Panc1 (cell line): ENCODE data around the gene MXD4. TPM values are rescaled to one million over a fixed set of nuclear protein-coding genes. Genes with fewer than 3 reads are reported as not detected.

Source experiments
- ATAC-seq: fragments of 200-7000 bp; cut with Tn5 transposase; 2 replicates; pipeline ENCODE4 v1.9.1; 2020; ENCODE audit warnings: mild to moderate bottlenecking, moderate library complexity
- BruUV-seq: library from RNA; stranded (reverse); fragments of 400-500 nt; replicated peaks from 2 replicates; lab custom pipeline; 2021; lab: Mats Ljungman, UMichigan
- CTCF ChIA-PET: fragments of 300-600 bp; sonication (Branson Sonifier 250); formaldehyde crosslinking; loops from one replicate; lab custom pipeline; 2022; ENCODE audit warnings: antibody characterized with exemption; lab: Charles Lee
- POLR2A ChIA-PET: fragments of 300-600 bp; sonication (Branson Sonifier 250); formaldehyde crosslinking; loops from one replicate; lab custom pipeline; 2022; ENCODE audit warnings: antibody characterized with exemption; lab: Charles Lee
- DNase-seq: peaks from one replicate; pipeline ENCODE4 v3.0.0-alpha.2; 2010; ENCODE audit warnings: low read depth, low spot score
- H3K27ac ChIP-seq: 2 replicates; pipeline ENCODE4 v1.5.1; 2011; ENCODE audit warnings: mild to moderate bottlenecking, low read length, inconsistent platforms
- H3K27me3 ChIP-seq: fragments of 200-500 bp; sonication (Bioruptor generic); 2 replicates; pipeline ENCODE4 v1.6.0; 2014; ENCODE audit warnings: low read length, inconsistent platforms; ENCODE audit not compliant: control insufficient read depth, insufficient read depth
- H3K36me3 ChIP-seq: fragments of 200-500 bp; sonication (Bioruptor generic); 2 replicates; pipeline ENCODE4 v1.5.1; 2014; ENCODE audit warnings: inconsistent platforms, mild to moderate bottlenecking, low read length, moderate library complexity; ENCODE audit not compliant: control insufficient read depth, insufficient read depth
- H3K4me1 ChIP-seq: 2 replicates; pipeline ENCODE4 v1.5.1; 2011; ENCODE audit warnings: inconsistent platforms, mild to moderate bottlenecking, low read length, moderate library complexity; ENCODE audit not compliant: control insufficient read depth, insufficient read depth
- H3K4me3 ChIP-seq, 2 experiments: 2 replicates each; pipeline ENCODE4 v1.5.1; 2011 to 2012; ENCODE audit warnings: low read depth in 2 of 2, low read length in 2 of 2, mild to moderate bottlenecking in 2 of 2, inconsistent platforms in 1 of 2, moderate library complexity in 1 of 2
- H3K9me3 ChIP-seq: fragments of 200-500 bp; sonication (Bioruptor generic); 2 replicates; pipeline ENCODE4 v1.5.1; 2014; ENCODE audit warnings: low read depth, mild to moderate bottlenecking, inconsistent platforms, low read length, moderate library complexity; ENCODE audit not compliant: control insufficient read depth, insufficient read depth
- POLR2AphosphoS5 ChIP-seq: IDR thresholded peaks from 2 replicates; pipeline ENCODE4 v1.6.1; 2012; ENCODE audit warnings: mild to moderate bottlenecking, low read depth, low read length, moderate library complexity
- REST ChIP-seq, 2 experiments: IDR thresholded peaks; 2 replicates each; pipeline ENCODE4 v1.6.1; 2011 to 2012; ENCODE audit warnings: low read depth in 2 of 2, control low read depth in 1 of 2, low read length in 1 of 2, mild to moderate bottlenecking in 1 of 2, moderate library complexity in 1 of 2; ENCODE audit not compliant: insufficient read depth in 1 of 2
- SIN3A ChIP-seq: IDR thresholded peaks from 2 replicates; pipeline ENCODE4 v1.6.1; 2012; ENCODE audit warnings: low read depth, mild to moderate bottlenecking, low read length, moderate library complexity, borderline replicate concordance; ENCODE audit not compliant: insufficient read depth
- TCF7L2 ChIP-seq: IDR thresholded peaks from 2 replicates; pipeline ENCODE4 v1.6.1; 2011; ENCODE audit warnings: mild to moderate bottlenecking, low read depth, low read length, inconsistent platforms
- in situ Hi-C: cut with HindIII; loops from 2 replicates; pipeline ENCODE4 v1.10.0; 2016; ENCODE audit warnings: low sequenced_read_pairs, low pct_unique_long_range_greater_than_20kb
- intact Hi-C: fragments of 100-400 bp; cut with micrococcal nuclease; formaldehyde crosslinking; loops from one replicate; pipeline ENCODE4 v1.10.0; 2022; ENCODE audit not compliant: unreplicated experiment
- total RNA-seq: library from RNA; stranded (reverse); gene quantifications from one replicate; pipeline ENCODE4 v1.2.1, GENCODE V29; 2021; ENCODE audit not compliant: unreplicated experiment
- TF ChIP-seq, protein P1 (sequence below): fragments of 450-650 bp; IDR thresholded peaks from 2 replicates; pipeline ENCODE4 v1.5.1; 2017; ENCODE audit warnings: mild to moderate bottlenecking

The MXD4 gene
- total RNA-seq, 1 experiment from 2014 or later: 32.7 TPM

DNA sequence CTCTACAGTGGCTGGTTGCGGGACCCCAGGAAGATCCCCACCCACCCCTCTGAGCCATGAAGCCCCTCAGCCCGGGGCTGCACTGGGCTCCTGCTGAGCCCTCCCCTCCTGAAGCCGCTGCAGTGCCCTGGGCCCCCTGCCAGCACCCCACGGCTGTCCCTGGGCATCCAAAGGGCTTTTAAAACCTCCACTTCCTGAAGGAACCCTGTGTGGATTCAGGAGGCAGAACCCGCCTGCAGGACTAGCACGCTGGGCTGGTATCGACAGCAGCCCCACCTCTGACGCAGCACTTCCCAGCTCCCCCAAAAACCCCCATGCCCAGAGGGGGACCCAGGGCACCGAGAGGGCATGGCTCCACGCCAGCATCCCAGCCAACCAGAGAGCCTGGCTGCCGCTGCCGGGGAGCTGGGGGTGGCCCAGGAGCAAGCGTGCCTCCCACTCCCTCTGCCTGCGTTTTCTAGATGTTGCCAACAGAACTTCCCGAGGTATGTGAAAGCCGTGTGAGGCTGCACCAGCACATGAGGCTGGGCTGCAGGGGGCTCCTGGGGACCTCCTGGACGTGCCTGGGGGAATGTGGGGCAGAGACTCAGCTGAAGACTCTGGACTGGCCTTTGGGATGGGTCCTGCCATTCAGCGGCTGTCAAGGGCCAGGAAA, 6.3 kb downstream of the MXD4 start:
- TF ChIP-seq, protein P1, sequence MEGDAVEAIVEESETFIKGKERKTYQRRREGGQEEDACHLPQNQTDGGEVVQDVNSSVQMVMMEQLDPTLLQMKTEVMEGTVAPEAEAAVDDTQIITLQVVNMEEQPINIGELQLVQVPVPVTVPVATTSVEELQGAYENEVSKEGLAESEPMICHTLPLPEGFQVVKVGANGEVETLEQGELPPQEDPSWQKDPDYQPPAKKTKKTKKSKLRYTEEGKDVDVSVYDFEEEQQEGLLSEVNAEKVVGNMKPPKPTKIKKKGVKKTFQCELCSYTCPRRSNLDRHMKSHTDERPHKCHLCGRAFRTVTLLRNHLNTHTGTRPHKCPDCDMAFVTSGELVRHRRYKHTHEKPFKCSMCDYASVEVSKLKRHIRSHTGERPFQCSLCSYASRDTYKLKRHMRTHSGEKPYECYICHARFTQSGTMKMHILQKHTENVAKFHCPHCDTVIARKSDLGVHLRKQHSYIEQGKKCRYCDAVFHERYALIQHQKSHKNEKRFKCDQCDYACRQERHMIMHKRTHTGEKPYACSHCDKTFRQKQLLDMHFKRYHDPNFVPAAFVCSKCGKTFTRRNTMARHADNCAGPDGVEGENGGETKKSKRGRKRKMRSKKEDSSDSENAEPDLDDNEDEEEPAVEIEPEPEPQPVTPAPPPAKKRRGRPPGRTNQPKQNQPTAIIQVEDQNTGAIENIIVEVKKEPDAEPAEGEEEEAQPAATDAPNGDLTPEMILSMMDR: no peak
- TF ChIP-seq POLR2AphosphoS5 (no peak), TCF7L2 (no peak), SIN3A (no peak), REST (IDR thresholded peaks at IDR 0.05; ENCODE audit: insufficient read depth in 1 of 2, low read depth in 2 of 2, low read length in 1 of 2) (no peak)
- no peak for DNase-seq
- BruUV-seq: no TSS peak
- in situ Hi-C loops: no loop called here
- Histone ChIP-seq H3K27me3 (no peaks in the 10 kb centered on the region), H3K36me3 (no peaks in the 10 kb centered on the region), H3K9me3 (no peaks in the 10 kb centered on the region), H3K4me1 (no peaks in the 10 kb centered on the region; the same call in 1 of the 2 replicates), H3K27ac (no peak overlapping the region), H3K4me3 (no peak overlapping the region)
- POLR2A ChIA-PET: no interaction called here
- CTCF ChIA-PET: no interaction called here
- no peak for ATAC-seq
- intact Hi-C loops: no loop called here

GRCh38 chr4:2254665-2255500, 7.0 kb downstream of the MXD4 start:
- intact Hi-C loops: no loop called here
- Histone ChIP-seq H3K4me1 (no peaks in the 10 kb centered on the region; the same call in 1 of the 2 replicates), H3K4me3 (no peak overlapping the region), H3K36me3 (no peaks in the 10 kb centered on the region), H3K27ac (no peak overlapping the region), H3K27me3 (no peaks in the 10 kb centered on the region), H3K9me3 (no peaks in the 10 kb centered on the region)
- ChIA-PET CTCF (no interaction called here), POLR2A (no interaction called here)
- no TSS peak for BruUV-seq
- no peak for ATAC-seq
- in situ Hi-C loops: no loop called here
- TF ChIP-seq, protein P1: no peak
- TF ChIP-seq TCF7L2: no peak
- no peak for TF ChIP-seq REST (IDR thresholded peaks at IDR 0.05; ENCODE audit: insufficient read depth in 1 of 2, low read depth in 2 of 2, low read length in 1 of 2)
- TF ChIP-seq POLR2AphosphoS5: no peak
- no peak for TF ChIP-seq SIN3A
- DNase-seq: no peak
